ENCODE data around the gene CMKLR1. TPM values are rescaled to one million over a fixed set of nuclear protein-coding genes. Genes with fewer than 3 reads are reported as not detected.

The CMKLR1 gene
- total and polyA plus RNA-seq, 2 donors (not counting 3 experiments of a cell fraction or from before 2014, with no cell fraction given) = 0.61 TPM; not detected in 1

DNA sequence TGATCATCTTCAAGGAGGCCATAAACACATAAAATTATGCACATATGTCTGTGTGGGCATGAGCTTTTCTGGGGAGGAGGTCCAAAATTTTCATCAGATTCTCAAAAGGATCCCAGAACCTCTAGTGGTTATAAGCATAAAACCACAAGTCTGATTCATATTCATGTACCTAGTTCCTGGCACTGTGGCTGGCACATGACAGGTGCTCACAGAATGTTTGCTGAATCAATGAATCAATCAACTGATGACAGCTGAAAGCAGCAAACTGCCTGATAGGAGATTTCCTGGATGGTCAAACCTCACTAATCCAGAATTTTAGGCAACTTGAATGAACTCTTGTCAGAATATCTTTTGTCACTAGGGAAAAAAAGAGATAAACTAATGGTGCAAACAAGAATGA is 13.5 kb upstream of the CMKLR1 start:
- BruUV-seq (replicated peaks) = no TSS peak
- dilution Hi-C loops (cut with MboI; ENCODE audit: extremely low pct_ligation_motif_present, low sequenced_read_pairs) (no loop called here), intact Hi-C loops (cut with micrococcal nuclease) (no loop called here)
- Histone ChIP-seq H3K9me3 (replicated peaks; ENCODE audit: control insufficient read depth, insufficient read depth, low read length) (no peaks in the 10 kb centered on the region), H3K36me3 (ENCODE audit: control insufficient read depth in 2 of 2, extremely low read depth in 1 of 2, insufficient read depth in 2 of 2, low read length in 2 of 2) (no peaks in the 10 kb centered on the region), H3K79me2 (ENCODE audit: control insufficient read depth, insufficient read depth, low read length) (no peaks in the 10 kb centered on the region), H3K4me1 (ENCODE audit: control insufficient read depth, extremely low read depth, insufficient read depth, low read length) (no peaks in the 10 kb centered on the region), H2AFZ (ENCODE audit: low read depth, low read length) (no peak overlapping the region), H3K4me3 (replicated peaks in 1 of 3; ENCODE audit: insufficient read depth in 1 of 3, low read depth in 1 of 3, low read length in 3 of 3) (no peak overlapping the region), H3K27ac (ENCODE audit: insufficient read depth, low read depth, low read length) (no peak overlapping the region), H3K9ac (replicated peaks; ENCODE audit: extremely low read depth, insufficient read depth, low read length) (no peak overlapping the region), H4K20me1 (replicated peaks; ENCODE audit: control insufficient read depth, extremely low read depth, insufficient read depth, low read length) (no peaks in the 10 kb centered on the region), H3K4me2 (ENCODE audit: insufficient read depth, low read length) (no peak overlapping the region), H3K27me3 (ENCODE audit: control insufficient read depth in 2 of 2, insufficient read depth in 2 of 2, low read length in 2 of 2) (no peaks in the 10 kb centered on the region), H3K9me1 (replicated peaks; ENCODE audit: control insufficient read depth, extremely low read depth, insufficient read depth, low read length) (no peaks in the 10 kb centered on the region)
- POLR2A ChIA-PET = no interaction called here
- FAIRE-seq (no peak), DNase-seq (ENCODE audit: low read depth, low spot score) (no peak)
- CTCF ChIA-PET = no interaction called here
- TF ChIP-seq, protein P1, sequence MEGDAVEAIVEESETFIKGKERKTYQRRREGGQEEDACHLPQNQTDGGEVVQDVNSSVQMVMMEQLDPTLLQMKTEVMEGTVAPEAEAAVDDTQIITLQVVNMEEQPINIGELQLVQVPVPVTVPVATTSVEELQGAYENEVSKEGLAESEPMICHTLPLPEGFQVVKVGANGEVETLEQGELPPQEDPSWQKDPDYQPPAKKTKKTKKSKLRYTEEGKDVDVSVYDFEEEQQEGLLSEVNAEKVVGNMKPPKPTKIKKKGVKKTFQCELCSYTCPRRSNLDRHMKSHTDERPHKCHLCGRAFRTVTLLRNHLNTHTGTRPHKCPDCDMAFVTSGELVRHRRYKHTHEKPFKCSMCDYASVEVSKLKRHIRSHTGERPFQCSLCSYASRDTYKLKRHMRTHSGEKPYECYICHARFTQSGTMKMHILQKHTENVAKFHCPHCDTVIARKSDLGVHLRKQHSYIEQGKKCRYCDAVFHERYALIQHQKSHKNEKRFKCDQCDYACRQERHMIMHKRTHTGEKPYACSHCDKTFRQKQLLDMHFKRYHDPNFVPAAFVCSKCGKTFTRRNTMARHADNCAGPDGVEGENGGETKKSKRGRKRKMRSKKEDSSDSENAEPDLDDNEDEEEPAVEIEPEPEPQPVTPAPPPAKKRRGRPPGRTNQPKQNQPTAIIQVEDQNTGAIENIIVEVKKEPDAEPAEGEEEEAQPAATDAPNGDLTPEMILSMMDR (IDR thresholded peaks at IDR 0.05; ENCODE audit: extremely low read depth in 1 of 2, insufficient read depth in 1 of 2, low read depth in 1 of 2, low read length in 2 of 2) = no peak
- TF ChIP-seq GATA2 (IDR thresholded peaks at IDR 0.05; ENCODE audit: insufficient read depth, insufficient read length, low read depth, low read length) (no peak), POLR2A (IDR thresholded peaks at IDR 0.05; ENCODE audit: low read depth, low read length) (no peak), JUN (IDR thresholded peaks at IDR 0.05; ENCODE audit: borderline replicate concordance, insufficient read depth, insufficient read length, low read depth) (no peak), POLR2AphosphoS5 (IDR thresholded peaks at IDR 0.05; ENCODE audit: insufficient read depth, low read depth, low read length) (no peak), MYC (IDR thresholded peaks at IDR 0.05; ENCODE audit: low read depth, low read length) (no peak), EZH2 (IDR thresholded peaks at IDR 0.05; ENCODE audit: borderline replicate concordance, low read depth, low read length, severe bottlenecking) (no peak), FOS (IDR thresholded peaks at IDR 0.05; ENCODE audit: borderline replicate concordance, insufficient read depth, low read length) (no peak)
- TF ChIP-seq, protein P2, sequence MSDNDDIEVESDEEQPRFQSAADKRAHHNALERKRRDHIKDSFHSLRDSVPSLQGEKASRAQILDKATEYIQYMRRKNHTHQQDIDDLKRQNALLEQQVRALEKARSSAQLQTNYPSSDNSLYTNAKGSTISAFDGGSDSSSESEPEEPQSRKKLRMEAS (IDR thresholded peaks at IDR 0.05; ENCODE audit: insufficient read depth, insufficient read length) = no peak
